ENCODE measurements around the gene MSH5. TPM values are rescaled to one million over a fixed set of nuclear protein-coding genes. Genes with fewer than 3 reads are reported as not detected.

The MSH5 gene
- polyA plus RNA-seq, 2 of the 4 experiments (the other 2 are of a cell fraction): 17.4 to 36.5 TPM

DNA sequence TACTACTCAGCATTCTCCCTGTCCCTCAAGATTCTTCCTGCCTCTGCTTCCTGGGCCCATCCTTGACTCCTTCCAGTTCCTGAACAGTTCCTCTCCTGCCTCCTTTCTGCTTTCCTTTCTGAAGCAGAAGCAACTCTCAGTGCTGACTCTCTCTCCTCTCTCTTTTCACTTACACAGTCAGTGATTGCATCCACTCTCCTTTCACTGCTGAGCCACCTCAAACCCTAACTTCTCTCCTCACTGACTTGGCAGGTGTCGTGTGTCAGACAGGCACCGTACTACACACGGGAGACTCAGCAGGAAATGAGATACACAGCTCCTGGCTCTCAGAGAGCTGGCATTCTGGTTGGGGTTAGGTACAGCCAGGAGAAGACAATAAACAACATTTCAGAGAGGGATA, 42.2 kb upstream of the MSH5 start:
- DNase-seq (ENCODE audit: low read depth in 1 of 2, low spot score in 1 of 2): no peak
- 63% methylated on average over 3 of the region's 3 CpGs for WGBS (ENCODE audit: missing lambda C conversion rate)
- Histone ChIP-seq H3K4me3 (no peak overlapping the region), H3K4me2 (no peak overlapping the region), H3K4me1 (peaks cover 13% of the 10 kb centered on the region; the same call in 2 of the 3 replicates), H3K9me3 (no peaks in the 10 kb centered on the region), H3K27ac (no peak overlapping the region)
- FAIRE-seq: no peak
- no peak for ATAC-seq
- CTCF ChIA-PET: interaction anchor here (1.4 kb wide), 1 partner anchor 93 kb away, joined by 3 read pairs; no protein-coding TSS in a partner anchor
- no peak for TF ChIP-seq JUNB (IDR thresholded peaks at IDR 0.05)
- no peak for TF ChIP-seq EHMT2 (IDR thresholded peaks at IDR 0.05; ENCODE audit: low read depth)
- no peak for TF ChIP-seq ZFP36 (IDR thresholded peaks at IDR 0.05; ENCODE audit: borderline replicate concordance, partially characterized antibody)
- TF ChIP-seq RCOR1 (IDR thresholded peaks at IDR 0.05; ENCODE audit: low read depth, low read length): no peak
- no peak for TF ChIP-seq SREBF2 (IDR thresholded peaks at IDR 0.05)
- TF ChIP-seq, protein P1, sequence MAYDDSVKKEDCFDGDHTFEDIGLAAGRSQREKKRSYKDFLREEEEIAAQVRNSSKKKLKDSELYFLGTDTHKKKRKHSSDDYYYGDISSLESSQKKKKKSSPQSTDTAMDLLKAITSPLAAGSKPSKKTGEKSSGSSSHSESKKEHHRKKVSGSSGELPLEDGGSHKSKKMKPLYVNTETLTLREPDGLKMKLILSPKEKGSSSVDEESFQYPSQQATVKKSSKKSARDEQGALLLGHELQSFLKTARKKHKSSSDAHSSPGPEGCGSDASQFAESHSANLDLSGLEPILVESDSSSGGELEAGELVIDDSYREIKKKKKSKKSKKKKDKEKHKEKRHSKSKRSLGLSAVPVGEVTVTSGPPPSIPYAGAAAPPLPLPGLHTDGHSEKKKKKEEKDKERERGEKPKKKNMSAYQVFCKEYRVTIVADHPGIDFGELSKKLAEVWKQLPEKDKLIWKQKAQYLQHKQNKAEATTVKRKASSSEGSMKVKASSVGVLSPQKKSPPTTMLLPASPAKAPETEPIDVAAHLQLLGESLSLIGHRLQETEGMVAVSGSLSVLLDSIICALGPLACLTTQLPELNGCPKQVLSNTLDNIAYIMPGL (CRISPR knock-in tag; IDR thresholded peaks at IDR 0.05; ENCODE audit: borderline replicate concordance): no peak
- TF ChIP-seq POLR2A (IDR thresholded peaks at IDR 0.05; ENCODE audit: low read length): no peak
- TF ChIP-seq CEBPB (IDR thresholded peaks at IDR 0.05): no peak
- POLR2A ChIA-PET: no interaction called here

GRCh38 chr6:31700740-31701401, 38.9 kb upstream of the MSH5 start:
- POLR2A ChIA-PET: no interaction called here
- no peak for ATAC-seq

More at GRCh38 chr6:31700740-31701401, 38.9 kb upstream of the MSH5 start:
- CTCF ChIA-PET: no interaction called here
- no peak overlapping the region for H3K4me3 ChIP-seq
- 72% methylated on average over 5 of the region's 5 CpGs for WGBS (ENCODE audit: missing lambda C conversion rate)
- TF ChIP-seq KDM1A (IDR thresholded peaks at IDR 0.05; ENCODE audit: low read depth) (no peak), MAX (IDR thresholded peaks at IDR 0.05) (no peak), PHF8 (IDR thresholded peaks at IDR 0.05; ENCODE audit: borderline replicate concordance, low read depth) (no peak), CBX2 (IDR thresholded peaks at IDR 0.05; ENCODE audit: borderline replicate concordance, low read depth) (no peak), HEYL (CRISPR knock-in tag; IDR thresholded peaks at IDR 0.05) (no peak), ZSCAN20 (CRISPR knock-in tag; IDR thresholded peaks at IDR 0.05) (no peak), EHMT2 (IDR thresholded peaks at IDR 0.05; ENCODE audit: low read depth) (no peak), NFE2L2 (conservative IDR thresholded peaks at IDR 0.05; ENCODE audit: low read length) (no peak), ZFP36 (IDR thresholded peaks at IDR 0.05; ENCODE audit: borderline replicate concordance, partially characterized antibody) (no peak), POLR2AphosphoS2 (conservative IDR thresholded peaks at IDR 0.05; ENCODE audit: low read length) (no peak), E2F6 (IDR thresholded peaks at IDR 0.05; ENCODE audit: borderline replicate concordance, low read depth) (no peak), FOSB (CRISPR knock-in tag; IDR thresholded peaks at IDR 0.05) (no peak), BCL3 (IDR thresholded peaks at IDR 0.05) (no peak), HDAC2 (IDR thresholded peaks at IDR 0.05) (no peak), KDM5A (IDR thresholded peaks at IDR 0.05) (no peak)
- TF ChIP-seq, protein P2, sequence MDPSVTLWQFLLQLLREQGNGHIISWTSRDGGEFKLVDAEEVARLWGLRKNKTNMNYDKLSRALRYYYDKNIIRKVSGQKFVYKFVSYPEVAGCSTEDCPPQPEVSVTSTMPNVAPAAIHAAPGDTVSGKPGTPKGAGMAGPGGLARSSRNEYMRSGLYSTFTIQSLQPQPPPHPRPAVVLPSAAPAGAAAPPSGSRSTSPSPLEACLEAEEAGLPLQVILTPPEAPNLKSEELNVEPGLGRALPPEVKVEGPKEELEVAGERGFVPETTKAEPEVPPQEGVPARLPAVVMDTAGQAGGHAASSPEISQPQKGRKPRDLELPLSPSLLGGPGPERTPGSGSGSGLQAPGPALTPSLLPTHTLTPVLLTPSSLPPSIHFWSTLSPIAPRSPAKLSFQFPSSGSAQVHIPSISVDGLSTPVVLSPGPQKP (IDR thresholded peaks at IDR 0.05; ENCODE audit: low read depth, low read length): no peak
- no peak overlapping the region for H3K27ac ChIP-seq
- H3K9me3 ChIP-seq: no peaks in the 10 kb centered on the region
- FAIRE-seq: no peak
- DNase-seq (ENCODE audit: low read depth in 1 of 2, low spot score in 1 of 2): no peak
- H3K4me1 ChIP-seq: peaks cover 13% of the 10 kb centered on the region; the same call in 2 of the 3 replicates
- H3K4me2 ChIP-seq: no peak overlapping the region

Data from A549 (cell line).